Measurements from ENCODE around the gene CD28.
"Not testable (repeated sequence)": the region's sequence is repeated elsewhere in the genome, so short reads cannot be mapped to it uniquely, and the experiment has no call there.

The CD28 gene

DNA sequence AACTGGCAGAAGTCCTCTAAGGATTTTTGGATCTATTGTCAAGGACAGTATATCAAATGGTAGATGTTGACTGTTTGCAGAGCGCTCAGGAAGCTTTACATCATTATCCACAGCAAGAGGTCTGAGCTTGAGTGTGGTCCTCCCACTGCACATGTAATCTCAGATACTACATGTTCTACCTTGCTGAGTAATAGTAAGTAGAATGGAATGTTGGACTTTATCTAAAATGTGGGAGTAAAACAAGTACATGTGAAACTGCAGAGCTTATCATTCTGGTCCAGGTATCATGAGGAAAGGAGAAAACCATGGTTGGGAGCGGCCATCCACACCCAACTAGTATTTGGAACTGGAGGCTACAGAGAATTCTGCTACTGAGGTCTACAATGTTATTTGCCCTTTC lies 19.3 kb upstream of the CD28 start:
- DNase-seq (ENCODE audit: low read depth) = no peak

DNA sequence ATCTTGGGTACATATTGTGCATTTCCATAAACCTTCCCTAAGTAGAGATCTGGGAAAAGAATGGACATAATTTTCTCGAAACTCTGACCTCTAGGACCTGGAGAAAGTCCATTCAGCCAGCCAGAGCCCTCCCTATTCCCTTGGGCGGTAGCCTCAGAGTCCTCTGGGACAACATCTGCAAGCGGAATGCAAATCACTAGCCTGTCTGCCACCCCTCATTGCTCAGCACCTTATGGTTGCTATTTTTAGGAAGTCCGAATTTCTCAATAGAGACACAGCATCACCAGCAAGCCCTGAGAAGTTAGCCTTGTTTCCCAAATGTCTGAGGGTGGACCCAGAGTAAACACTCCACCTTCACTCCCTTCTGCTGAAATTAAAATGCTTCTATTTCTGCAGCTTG lies 17.6 kb upstream of the CD28 start:
- DNase-seq (ENCODE audit: low read depth) = no peak

DNA sequence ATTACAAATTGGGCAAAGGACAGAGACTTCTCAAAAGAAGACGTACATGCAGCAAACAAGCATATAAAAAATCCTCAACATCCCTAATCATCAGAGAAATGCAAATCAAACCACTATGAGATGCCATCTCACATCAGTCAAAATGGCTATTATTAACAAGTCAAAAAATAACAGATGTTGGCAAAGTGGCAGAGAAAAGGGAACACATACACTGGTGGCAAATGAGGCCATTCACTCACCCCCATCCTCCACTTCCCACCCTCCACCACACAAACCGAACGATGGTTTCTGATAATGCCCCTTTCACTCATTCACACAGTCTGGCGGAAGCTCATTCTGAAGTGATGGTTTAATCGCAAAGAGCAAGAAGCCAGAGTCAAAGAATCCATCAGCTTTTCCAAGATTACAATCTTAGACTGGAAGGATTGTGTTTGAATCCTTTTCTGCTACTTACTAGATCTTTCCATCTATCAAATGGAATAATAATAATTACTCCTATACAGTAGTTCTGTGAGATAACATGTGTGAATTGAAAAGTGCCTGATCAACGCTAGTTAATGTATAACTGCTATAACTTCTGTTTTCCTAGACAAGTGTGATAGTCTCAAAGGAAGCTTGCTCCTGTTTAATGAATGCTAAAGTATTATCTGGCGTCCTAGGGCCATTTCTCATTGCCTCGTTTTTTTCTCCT lies 16.9 kb upstream of the CD28 start:
- no peak for DNase-seq (ENCODE audit: low read depth)

DNA sequence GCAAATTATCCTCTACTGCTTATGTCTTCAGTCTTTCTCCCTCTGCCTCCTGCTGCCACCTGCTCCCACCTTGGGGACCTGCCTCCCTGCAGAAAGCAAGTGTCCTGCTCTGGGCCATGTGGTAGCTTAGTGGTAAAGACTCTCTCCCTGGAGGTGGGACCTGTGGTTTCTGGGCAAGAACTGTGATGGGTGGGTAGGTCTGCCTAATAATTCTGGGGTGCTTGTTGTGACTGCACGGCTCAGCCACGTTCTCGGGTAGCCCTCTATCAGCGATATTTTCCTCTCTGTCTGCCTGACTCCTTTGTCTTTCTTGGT lies 16.4 kb upstream of the CD28 start:
- no peak for DNase-seq (ENCODE audit: low read depth)

DNA sequence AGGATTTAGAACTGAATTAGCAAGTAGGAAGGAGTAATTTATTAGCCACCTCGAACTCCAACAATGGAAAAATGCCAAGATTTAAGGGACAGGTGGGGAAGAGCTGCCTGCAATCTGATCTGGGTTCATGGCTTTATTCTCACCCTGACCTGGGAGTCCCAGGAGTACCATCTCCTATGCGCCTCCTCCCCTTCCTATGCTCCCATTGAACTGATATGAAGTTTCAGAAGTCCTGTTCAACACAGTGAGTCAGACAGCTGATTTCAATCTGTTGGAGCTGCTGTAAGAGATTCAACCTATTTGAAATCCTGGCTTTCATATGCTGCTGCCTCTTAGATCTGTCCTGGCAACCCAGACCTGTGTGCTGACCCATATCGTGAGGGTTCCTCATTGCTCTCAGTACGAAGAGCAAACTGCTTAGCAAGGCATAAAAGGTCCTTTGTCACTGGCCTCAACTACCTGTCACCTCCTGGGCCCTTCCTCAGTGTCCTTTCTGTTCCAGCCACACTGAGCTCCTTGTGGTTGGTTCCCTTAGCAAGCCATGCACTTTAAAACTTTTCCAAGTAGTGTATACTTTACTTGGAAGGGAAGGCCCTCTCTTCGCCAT lies 15.9 kb upstream of the CD28 start:
- no peak for DNase-seq (ENCODE audit: low read depth)

DNA sequence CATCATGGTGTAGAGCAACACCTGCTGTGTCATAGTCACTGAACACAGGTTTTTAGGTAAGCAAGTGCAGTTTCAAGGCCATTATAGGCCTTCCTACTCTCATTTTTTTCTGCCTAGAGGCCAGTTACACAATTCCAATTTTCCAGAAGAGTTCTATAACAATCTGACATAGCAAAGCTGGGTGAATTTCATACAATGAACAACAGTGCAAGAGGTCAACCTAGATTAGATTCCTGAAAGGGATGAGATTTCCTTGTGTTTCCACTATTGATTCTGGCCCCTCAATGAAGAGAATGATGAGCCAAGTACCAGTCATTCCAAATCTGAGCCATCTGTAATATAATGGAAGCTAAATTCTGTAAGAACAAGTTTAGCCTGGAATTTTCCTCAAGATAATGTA lies 15.3 kb upstream of the CD28 start:
- no peak for DNase-seq (ENCODE audit: low read depth)

DNA sequence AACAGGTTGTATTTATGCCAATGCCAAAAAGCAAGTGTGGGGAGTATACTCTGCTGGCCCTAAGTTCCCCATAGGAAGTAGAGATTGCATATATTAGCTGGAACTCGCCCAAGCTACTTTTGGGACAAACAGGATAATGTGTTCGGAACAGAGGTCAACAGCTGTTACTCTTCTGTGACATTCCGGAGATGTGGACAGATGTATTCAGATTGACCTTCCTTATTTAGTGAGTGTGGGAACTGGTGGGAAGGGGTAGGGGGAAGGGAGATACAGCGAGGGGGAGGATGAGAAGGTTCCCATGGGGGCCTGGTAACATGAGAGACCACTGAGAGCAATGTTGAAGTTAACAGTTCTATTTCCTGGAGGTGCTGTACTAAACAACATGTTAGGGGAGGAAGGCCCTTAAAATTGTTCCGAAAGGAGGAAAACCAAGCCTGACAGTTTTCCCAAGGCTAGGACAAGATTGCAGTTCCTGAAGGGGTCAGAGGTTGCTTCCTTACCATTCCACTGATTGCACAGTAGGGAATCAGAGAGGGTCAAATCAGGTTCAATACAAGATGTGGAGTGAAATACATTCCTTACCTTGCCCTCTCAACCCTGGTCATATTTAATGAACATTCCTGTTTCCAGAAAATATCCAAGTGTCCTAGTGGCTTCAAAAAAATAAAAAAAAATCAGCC lies 14.3 kb upstream of the CD28 start:
- DNase-seq (ENCODE audit: low read depth) = no peak

DNA sequence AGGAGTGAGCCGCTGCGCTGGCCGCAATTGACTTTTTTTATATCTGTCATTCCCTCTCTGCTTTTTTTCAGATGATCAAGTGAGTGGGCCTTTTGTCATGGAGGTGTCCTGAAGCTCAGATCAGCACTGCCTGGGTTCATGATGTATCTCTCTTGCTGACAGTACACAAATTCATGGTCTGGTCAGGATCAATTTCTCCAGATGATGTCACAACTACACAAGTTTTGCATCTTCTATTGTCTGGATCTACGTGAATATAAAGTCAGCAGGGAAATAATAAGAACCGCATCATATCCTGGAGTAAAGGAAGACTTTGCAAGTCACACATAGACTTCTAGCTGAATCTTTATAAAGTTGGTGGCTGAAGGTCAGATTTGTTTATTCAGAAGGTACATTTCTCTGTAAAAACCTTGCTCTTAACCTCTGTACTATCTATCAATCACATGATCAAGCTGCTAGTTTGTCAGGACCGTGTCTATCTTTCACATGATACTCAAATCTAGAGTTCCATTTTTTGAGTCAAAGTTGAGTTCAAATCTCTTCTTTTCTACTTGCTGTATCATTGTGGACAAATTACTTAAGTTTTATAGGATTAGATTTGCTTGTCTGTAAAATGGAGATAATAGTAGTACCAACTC lies 13.1 kb upstream of the CD28 start:
- DNase-seq (ENCODE audit: low read depth) = no peak

DNA sequence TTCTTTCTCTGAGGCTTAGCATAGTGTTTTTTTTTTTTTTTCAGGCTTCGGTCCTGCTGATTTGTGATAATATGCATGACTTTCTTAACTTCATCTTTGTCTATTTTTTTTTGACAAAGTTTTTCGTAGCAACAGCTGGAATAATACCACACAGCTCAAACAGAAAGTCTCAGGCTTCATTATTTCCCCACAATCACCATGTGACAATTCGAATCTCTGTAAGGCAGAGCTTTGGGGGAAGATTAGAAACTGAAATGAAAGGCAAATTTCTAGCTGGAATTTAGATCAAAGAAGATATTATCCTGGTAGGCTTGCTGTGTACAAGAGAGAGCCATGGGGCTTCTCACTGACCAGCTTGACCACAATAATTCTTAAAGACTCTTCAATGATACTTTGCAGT lies 12.2 kb upstream of the CD28 start:
- DNase-seq (ENCODE audit: low read depth) = no peak

DNA sequence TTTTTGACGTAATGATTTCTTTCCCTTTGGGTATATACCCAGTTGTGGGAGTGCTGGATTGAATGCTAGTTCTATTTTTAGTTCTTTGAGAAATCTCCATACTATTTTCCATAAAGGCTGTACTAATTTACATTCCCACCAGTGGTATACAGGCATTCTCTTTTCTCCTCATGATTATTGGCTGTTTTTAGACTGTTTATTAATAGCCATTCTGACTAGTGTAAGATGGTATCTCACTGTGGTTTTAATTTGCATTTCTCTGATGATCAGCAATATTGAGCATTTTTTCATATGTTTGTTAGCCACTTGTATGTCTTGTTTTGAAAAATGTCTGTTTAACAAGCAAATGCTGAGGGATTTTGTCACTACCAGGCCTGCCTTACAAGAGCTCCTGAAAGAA lies 9.2 kb upstream of the CD28 start:
- DNase-seq (ENCODE audit: low read depth) = no peak

DNA sequence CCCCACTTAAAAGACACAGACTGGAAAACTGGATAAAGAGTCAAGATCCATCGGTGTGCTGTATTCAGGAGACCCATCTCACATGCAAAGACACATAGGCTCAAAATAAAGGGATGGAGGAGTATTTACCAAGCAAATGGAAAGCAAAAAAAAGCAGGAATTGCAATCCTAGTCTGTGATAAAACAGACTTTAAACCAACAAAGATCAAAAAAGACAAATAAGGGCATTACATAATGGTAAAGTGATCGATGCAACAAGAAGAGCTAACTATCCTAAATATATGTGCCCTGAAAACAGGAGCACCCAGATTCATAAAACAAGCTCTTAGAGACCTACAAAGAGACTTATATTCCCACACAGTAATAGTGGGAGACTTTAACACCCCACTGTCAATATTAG lies 8.7 kb upstream of the CD28 start:
- not testable (repeated sequence) for DNase-seq (ENCODE audit: low read depth)

DNA sequence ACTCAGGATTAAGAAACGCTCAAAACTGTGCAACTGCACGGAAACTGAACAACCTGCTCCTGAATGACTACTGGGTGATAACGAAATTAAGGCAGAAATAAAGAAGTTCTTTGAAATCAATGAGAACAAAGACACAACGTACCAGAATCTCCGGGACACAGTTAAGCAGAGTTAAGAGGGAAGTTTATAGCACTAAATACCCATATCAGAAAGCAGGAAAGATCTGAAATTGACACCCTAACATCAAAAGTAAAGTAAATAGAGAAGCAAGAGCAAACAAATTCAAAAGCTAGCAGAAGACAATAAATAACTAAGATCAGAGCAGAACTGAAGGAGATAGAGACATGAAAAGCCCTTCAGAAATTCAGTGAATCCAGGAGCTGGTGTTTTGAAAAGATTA lies 8.0 kb upstream of the CD28 start:
- not testable (repeated sequence) for DNase-seq (ENCODE audit: low read depth)

DNA sequence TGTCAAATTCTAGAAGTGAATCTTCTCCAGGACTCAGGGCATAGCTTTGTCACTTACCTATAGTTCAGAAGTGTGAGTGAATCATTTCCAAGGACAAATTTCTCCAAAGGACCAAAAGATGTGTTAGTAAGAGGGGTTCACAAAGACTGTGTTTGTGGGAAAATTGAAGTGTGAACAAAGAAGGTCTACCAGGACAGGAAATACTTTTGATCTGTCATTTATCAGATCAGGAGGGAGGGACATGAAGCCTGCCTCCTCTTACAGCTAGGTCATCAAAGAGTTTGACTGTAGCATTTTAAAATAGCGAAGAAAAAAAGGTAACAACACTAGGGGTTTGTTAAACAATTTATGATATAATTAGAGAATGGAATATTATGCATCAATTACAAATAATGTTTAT lies 2.0 kb upstream of the CD28 start:
- no peak for DNase-seq (ENCODE audit: low read depth)

DNA sequence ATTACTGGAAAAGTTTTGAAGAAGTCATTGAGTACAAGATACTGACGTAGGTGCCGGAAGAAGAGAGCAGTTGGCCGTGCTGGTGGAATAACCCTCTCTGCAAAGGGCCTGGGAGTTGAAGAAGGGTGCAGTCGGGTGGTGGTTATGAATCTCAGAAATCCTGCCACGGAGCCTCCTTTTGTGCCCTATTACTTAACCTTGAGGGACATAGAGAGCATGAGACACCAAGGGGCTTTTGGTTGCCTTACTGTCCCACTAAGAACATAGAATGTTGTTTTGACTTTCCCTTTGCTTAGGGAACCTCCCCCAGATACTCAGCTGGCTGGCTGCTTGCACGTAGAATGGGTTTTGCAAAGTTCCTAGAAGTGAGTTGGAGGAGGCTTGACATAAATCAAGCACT lies 1.3 kb upstream of the CD28 start:
- peak; percentile 63 for DNase-seq (ENCODE audit: low read depth)

DNA sequence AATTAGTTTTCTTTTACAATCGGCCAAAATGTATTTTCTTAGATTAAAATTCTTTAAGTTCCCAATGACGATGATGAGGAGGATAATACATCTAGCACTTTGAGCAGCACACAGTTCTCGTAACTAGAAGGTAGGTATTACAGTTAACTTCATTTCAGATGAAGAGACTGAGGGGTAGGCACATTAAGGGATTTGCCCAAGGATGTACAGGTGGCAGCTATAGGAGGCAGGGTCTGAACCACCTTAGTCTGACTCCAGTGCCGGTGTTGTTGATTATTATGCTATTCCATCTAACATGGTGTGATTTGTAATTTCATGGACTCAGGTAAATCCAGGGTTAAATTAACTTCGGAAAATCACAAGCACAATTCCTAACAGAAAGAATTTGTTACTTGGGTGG lies 1.1 kb downstream of the CD28 start:
- no peak for DNase-seq (ENCODE audit: low read depth)

DNA sequence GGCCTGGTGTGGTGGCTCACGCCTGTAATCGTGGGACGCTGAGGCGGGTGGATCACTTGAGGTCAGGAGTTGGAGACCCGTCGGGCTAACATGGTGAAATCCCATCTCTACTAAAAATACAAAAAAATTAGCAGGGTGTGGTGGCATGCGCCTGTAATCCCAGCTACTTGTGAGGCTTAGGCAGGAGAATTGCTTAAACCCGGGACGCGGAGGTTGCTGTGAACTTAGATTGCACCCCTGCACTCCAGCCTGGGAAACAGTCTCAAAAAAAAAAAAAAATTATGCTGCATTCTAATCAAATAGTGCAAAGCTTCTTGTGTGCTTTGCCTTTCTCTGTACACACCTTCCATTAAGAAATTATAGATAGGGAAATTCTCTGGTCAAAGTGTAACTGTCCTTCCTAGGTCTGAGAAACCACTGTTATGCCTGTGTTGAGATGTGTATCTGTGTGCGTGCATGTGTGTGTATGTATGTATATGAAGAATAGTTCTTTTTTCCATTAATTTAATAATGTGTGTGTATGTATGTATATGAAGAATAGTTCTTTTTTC lies 2.5 kb downstream of the CD28 start:
- DNase-seq (ENCODE audit: low read depth) = no peak

DNA sequence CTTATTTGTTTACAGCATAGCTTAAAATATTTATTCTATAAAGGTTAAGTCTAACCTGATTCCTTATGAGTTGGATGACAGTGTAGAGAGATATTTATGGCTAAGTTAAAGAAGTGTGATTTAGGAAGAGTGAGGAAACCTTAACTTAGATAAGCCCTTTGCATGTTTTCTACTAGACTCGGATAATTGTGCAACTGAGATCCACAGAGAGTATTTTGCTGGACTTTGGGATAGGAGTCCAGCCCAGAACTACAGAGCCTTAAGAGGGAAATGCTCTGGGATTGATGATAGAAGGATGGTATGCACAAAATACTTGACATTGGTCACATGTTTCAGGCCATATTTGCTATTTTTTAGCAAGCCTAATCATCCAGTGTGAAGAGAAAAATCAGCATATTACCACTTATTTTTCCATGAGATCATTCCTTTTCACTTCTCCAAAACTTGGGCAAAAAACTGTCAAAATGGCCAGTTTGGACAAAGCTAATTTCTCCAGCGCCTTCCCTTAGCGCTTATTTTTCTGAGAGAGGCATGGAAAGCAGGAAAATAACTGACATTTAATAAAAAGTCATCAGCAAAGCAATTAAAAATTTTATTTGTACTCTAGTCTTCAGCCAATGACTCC lies 3.1 kb downstream of the CD28 start:
- no peak for DNase-seq (ENCODE audit: low read depth)

DNA sequence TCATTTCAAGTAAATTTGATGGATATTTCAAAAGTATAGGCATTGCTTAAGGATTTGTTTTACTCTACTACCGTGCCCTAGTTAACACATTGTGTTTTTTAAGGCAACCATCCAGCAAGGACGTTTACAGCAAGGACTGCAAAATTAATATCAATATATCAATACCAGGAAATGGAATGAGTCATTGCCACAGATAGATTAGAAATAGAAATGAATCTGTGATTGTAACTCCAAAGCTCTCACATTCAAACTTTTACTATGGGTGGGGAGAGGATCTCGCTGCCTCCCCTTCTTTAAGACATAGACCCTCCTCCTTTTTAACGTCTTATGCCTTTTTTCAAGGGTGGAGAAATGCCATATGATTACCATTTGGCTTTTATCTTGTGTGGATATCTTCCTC lies 3.8 kb downstream of the CD28 start:
- no peak for DNase-seq (ENCODE audit: low read depth)

DNA sequence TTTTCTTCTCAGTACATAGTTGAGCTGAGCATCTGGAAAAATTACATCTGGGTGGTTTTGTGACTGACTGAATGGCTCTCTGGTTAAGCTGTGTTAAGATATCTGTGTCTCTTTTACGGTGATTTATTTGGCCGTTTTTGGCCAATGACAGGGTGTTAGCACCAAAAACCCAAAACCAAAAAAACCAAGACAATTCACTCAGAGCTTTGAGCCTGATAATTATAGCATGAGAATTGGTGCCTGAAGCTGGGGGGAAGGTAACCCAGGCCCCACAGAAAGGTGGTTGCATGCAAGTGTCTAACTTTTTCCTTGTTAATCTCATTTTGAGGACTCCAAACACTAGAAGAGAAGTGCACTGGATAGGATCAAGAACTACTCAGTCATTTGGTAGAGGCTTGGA lies 4.5 kb downstream of the CD28 start:
- no peak for DNase-seq (ENCODE audit: low read depth)

DNA sequence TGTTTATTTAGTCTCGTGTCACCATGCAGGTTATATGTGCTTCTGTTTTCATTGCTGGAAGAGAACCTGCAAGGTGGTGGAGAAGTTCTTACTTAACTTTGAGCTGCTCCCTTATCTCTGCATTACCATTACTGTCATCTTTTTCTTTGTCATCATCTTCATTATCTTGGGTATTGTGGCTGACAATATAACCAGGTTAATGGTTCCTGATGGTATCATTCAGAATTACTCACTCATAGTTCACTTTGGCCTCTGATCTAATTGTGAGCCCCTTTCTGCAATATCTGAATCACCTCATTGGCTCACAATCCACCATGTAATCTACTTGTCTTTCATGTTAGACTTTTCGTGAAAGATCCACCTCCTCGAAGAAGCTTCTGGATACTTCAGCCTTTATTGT lies 5.0 kb downstream of the CD28 start:
- no peak for DNase-seq (ENCODE audit: low read depth)

DNA sequence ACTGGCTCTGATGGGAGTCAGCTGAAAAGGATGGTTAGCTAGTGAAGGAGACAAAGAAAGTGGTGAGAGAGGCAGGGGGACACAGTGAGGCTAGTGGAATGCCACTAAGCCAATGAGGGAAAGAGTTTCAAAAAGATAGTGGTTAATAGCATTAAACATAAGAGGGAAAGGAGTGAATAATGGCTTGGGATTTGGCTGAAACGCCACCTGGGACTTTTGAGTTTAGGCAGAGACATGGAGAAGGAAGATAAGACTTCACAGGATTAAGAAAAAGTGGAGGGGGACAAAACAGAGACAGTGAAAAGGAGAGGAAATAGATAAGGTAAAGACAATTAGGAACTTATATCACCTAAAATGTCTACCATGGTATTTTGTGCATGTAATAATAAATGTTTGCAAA lies 6.9 kb downstream of the CD28 start:
- DNase-seq (ENCODE audit: low read depth) = no peak

DNA sequence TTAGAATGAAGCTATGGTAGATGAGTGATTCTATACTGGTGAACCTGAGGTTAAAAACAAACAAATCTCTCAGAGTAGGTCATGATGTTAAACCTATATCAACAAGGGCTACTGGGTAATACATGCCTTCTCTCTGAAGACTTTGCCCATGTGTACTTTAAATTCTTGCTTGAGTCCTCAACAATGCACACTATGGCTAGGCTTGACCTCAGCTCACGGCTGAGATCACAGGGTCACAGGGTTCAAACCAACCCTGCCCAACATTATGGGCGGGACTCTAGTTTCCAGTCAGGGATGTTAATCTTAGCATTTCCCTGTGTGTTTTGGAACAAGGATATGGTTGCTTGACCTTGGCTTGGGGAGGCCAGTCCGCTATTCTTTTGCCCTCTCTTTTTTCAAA lies 7.7 kb downstream of the CD28 start:
- no peak for DNase-seq (ENCODE audit: low read depth)

DNA sequence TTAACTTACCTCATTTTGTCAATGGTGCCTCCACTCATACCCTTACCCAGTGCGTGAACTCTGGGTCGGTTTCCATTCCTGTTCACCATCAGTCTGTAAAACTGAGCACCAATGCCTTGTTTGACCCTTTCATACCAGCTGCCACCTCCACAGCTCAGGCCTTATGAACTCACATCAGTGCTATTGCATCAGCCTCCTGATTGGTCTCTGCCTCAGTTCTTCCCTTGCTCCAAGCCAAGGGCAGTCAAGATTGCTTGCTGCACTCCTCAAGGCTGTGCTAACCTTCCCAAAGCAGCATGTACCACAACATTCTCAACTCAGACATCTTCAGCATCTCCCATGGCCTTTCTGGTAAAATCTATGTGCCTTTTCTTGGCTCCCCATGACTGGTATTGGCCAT lies 9.3 kb downstream of the CD28 start:
- no peak for DNase-seq (ENCODE audit: low read depth)

Measured in T-helper 22 cell (primary cell).